GM13977 (cell line): ENCODE results near the gene CA10.

ENCODE experiments used
- DNase-seq: peaks from one replicate; pipeline ENCODE4 v3.0.0; 2012; ENCODE audit warnings: low spot score
- CTCF ChIP-seq: IDR thresholded peaks from 2 replicates; pipeline ENCODE4 v1.5.1; 2012; ENCODE audit warnings: mild to moderate bottlenecking, control low read depth; ENCODE audit not compliant: insufficient read depth; ENCODE audit errors: extremely low read depth, missing control alignments
- in situ Hi-C: fragments of 300-500 bp; cut with MboI; formaldehyde crosslinking; loops from one replicate; pipeline ENCODE4 v1.12.0; 2022; ENCODE audit warnings: low sequenced_read_pairs, low pct_unique_long_range_greater_than_20kb, mixed read lengths, inconsistent platforms; ENCODE audit not compliant: unreplicated experiment

The CA10 gene

GRCh38 chr17:51873302-51873701 is 285.2 kb downstream of the CA10 start:
- DNase-seq = no peak
- in situ Hi-C loops = no loop called here
- TF ChIP-seq CTCF = no peak

- in situ Hi-C loops = no loop called here
- DNase-seq = no peak
- TF ChIP-seq CTCF = no peak
Measured at GRCh38 chr17:51869387-51869786, 289.1 kb downstream of the CA10 start.

GRCh38 chr17:51860954-51861561 is 297.5 kb downstream of the CA10 start:
- TF ChIP-seq CTCF = peak; percentile 77
- peak; percentile 21 for DNase-seq
- in situ Hi-C loops = no loop called here

- in situ Hi-C loops = no loop called here
- no peak for DNase-seq
- TF ChIP-seq CTCF = no peak
Measured at GRCh38 chr17:51857052-51857597, 301.4 kb downstream of the CA10 start.

- no peak for TF ChIP-seq CTCF
- in situ Hi-C loops = no loop called here
- DNase-seq = no peak
Measured at GRCh38 chr17:51855806-51856205, 302.7 kb downstream of the CA10 start.

GRCh38 chr17:51853857-51854256 is 304.7 kb downstream of the CA10 start:
- no peak for TF ChIP-seq CTCF
- in situ Hi-C loops = no loop called here
- DNase-seq = no peak
